ENCODE measurements around the gene RNASEH2A.
A peak's percentile ranks its signal among the peaks of the same experiment; 100 is the strongest.

The RNASEH2A gene

DNA sequence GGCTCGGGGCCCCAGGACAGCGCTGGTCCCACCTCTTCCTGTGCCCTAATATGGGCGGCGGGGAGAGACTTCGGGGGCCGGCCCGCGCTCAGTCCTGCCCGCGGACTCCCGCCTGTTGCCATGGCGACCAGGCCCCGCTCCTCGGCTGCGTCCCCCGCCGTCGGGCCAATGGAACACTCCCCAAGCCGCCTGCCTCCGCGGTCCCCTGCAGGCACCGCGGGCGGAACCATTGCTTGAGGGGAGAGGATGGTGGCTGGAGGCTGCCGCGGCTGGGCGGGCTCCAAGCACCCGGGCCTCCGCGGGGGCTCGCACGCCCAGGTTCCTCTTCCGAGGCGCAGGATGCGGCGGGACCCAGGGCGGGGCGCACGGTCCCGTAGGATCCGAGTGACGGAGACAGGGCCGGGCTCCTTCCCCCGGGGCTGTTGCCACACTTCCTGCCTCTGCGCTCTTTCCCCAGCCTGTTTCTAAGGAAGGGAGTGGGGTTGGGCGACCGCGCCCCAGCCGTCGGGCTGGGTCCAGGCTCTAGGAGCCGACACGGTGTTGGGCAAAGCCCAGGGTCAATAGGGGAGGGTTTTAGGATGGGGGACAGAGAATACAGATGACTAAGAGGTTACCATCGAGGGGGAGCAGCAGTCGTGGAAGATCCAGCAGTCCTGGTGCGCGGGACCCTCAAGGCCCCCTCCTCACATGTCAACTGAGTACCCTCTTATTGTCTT lies 16.3 kb upstream of the RNASEH2A start:
- DNase-seq (ENCODE audit: insufficient read length) (peak; percentile 92), FAIRE-seq (peak; percentile 90)
- TF ChIP-seq POLR2AphosphoS5 (IDR thresholded peaks at IDR 0.05; ENCODE audit: low read depth, low read length) (0 out of 2 replicates have a peak, but pooled peaks have one; percentile 65), POLR2A (IDR thresholded peaks at IDR 0.05; ENCODE audit: low read depth, low read length) (peak; percentile 69; the same call in 1 of the 2 replicates), TAF1 (IDR thresholded peaks at IDR 0.05; ENCODE audit: borderline replicate concordance, low read depth, low read length) (no peak)

DNA sequence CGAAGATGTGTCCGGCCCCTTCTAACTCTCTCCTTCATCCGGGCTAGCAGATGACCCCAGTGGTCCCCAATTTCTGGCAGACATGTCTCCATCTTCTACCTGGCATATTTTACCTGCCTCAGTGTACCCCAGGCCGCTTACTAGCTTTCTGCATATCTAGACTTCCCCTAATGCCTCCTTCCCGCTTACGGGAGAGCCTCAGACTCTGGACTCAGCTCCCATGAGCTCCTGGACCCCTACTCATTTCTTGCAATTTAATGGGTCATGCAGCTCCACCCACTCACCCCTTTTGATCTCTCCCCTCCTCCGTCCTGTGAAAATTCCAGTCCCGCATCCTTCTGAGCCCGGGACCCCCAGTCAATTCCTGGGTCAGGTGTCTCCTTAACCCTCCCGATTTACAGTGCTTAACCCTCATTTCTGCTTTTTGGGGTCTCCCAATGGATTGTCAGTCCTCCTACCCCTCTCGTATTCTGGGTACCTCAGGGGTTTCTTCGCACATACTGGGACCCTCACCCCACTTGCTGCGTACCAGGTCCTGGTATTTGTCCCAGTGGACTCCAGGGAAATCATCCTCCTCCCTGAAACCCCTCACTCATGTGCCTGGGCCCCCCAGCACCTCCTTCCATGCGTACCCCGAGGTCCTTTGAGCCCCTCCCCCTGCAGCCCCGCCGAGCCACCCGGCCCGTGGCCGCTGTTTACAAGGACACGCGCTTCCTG lies 15.6 kb upstream of the RNASEH2A start:
- FAIRE-seq (no peak), DNase-seq (ENCODE audit: insufficient read length) (no peak)
- no peak for TF ChIP-seq POLR2AphosphoS5 (IDR thresholded peaks at IDR 0.05; ENCODE audit: low read depth, low read length)
- no peak for TF ChIP-seq POLR2A (IDR thresholded peaks at IDR 0.05; ENCODE audit: low read depth, low read length)
- TF ChIP-seq TAF1 (IDR thresholded peaks at IDR 0.05; ENCODE audit: borderline replicate concordance, low read depth, low read length) = no peak

GRCh38 chr19:12791345-12792050 lies 14.9 kb upstream of the RNASEH2A start, which contains the start of gene JUNB:
Gene JUNB (plus strand): TSS chr19:12791486. CDS start chr19:12791772, 286 bp downstream.
- TF ChIP-seq POLR2AphosphoS5 (IDR thresholded peaks at IDR 0.05; ENCODE audit: low read depth, low read length) = peak; percentile 100
- peak; percentile 98 for TF ChIP-seq TAF1 (IDR thresholded peaks at IDR 0.05; ENCODE audit: borderline replicate concordance, low read depth, low read length)
- TF ChIP-seq POLR2A (IDR thresholded peaks at IDR 0.05; ENCODE audit: low read depth, low read length) = peak; percentile 100
- FAIRE-seq (peak; percentile 89), DNase-seq (ENCODE audit: insufficient read length) (peak; percentile 82)

DNA sequence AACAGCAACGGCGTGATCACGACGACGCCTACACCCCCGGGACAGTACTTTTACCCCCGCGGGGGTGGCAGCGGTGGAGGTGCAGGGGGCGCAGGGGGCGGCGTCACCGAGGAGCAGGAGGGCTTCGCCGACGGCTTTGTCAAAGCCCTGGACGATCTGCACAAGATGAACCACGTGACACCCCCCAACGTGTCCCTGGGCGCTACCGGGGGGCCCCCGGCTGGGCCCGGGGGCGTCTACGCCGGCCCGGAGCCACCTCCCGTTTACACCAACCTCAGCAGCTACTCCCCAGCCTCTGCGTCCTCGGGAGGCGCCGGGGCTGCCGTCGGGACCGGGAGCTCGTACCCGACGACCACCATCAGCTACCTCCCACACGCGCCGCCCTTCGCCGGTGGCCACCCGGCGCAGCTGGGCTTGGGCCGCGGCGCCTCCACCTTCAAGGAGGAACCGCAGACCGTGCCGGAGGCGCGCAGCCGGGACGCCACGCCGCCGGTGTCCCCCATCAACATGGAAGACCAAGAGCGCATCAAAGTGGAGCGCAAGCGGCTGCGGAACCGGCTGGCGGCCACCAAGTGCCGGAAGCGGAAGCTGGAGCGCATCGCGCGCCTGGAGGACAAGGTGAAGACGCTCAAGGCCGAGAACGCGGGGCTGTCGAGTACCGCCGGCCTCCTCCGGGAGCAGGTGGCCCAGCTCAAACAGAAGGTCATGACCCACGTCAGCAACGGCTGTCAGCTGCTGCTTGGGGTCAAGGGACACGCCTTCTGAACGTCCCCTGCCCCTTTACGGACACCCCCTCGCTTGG lies 14.1 kb upstream of the RNASEH2A start:
- DNase-seq (ENCODE audit: insufficient read length) = no peak
- TF ChIP-seq POLR2AphosphoS5 (IDR thresholded peaks at IDR 0.05; ENCODE audit: low read depth, low read length) = peak; percentile 92
- TF ChIP-seq TAF1 (IDR thresholded peaks at IDR 0.05; ENCODE audit: borderline replicate concordance, low read depth, low read length) = 0 out of 2 replicates have a peak, but pooled peaks have one; percentile 22
- peak; percentile 83 for TF ChIP-seq POLR2A (IDR thresholded peaks at IDR 0.05; ENCODE audit: low read depth, low read length)
- peak; percentile 76 for FAIRE-seq

DNA sequence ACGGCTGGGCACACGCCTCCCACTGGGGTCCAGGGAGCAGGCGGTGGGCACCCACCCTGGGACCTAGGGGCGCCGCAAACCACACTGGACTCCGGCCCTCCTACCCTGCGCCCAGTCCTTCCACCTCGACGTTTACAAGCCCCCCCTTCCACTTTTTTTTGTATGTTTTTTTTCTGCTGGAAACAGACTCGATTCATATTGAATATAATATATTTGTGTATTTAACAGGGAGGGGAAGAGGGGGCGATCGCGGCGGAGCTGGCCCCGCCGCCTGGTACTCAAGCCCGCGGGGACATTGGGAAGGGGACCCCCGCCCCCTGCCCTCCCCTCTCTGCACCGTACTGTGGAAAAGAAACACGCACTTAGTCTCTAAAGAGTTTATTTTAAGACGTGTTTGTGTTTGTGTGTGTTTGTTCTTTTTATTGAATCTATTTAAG lies 13.5 kb upstream of the RNASEH2A start:
- no peak for DNase-seq (ENCODE audit: insufficient read length)
- no peak for TF ChIP-seq POLR2A (IDR thresholded peaks at IDR 0.05; ENCODE audit: low read depth, low read length)
- no peak for TF ChIP-seq TAF1 (IDR thresholded peaks at IDR 0.05; ENCODE audit: borderline replicate concordance, low read depth, low read length)
- no peak for TF ChIP-seq POLR2AphosphoS5 (IDR thresholded peaks at IDR 0.05; ENCODE audit: low read depth, low read length)
- FAIRE-seq = no peak

DNA sequence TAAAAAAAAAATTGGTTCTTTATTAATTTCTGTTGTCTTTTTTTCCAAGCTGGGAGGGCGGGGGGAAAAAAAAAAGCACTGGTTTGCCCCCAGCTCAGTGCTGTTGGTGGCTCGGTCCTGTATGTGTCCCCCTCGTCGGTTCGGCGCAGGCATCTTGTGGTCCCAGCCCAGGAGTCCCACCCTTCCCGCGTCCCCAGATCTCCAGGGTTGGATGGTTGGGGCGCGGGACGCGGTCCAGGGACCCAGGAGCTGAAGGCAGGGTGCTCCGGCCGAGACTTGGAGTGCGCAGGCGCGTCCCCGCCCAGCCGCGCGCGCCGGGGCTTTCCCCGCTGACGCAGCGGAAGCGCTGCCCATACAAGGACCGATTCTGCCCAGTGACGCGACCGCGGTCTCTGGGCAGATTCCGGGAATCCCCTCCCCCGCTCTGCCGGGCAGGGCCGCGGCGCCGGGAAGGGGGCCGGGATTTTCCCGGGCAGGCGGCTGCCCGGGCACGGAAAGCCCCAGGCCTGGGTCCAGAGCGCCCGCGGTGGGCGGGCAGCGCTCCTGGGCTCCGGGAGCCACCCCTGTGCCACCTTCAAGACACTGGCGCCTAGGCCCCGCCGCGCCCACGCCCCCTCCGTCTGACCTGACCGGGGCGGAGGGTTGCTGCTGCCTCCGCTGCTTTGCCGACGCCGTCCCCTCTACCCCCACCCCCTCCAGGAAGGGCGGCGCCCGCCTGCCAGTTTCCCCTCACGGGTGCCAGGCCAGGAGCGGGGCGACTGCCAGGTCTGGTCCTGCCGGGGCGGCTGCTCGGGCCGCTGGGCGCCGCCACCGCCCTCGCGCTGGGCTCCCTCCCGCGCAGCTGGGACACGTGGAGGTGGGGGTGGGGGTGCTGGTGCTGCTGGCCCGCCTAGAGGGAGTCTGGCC lies 12.8 kb upstream of the RNASEH2A start:
- FAIRE-seq (peak; percentile 98), DNase-seq (ENCODE audit: insufficient read length) (peak; percentile 85)
- TF ChIP-seq TAF1 (IDR thresholded peaks at IDR 0.05; ENCODE audit: borderline replicate concordance, low read depth, low read length) (no peak), POLR2A (IDR thresholded peaks at IDR 0.05; ENCODE audit: low read depth, low read length) (peak; percentile 92), POLR2AphosphoS5 (IDR thresholded peaks at IDR 0.05; ENCODE audit: low read depth, low read length) (peak; percentile 91; the same call in 1 of the 2 replicates)

GRCh38 chr19:12794196-12794941 lies 12.0 kb upstream of the RNASEH2A start:
- FAIRE-seq = no peak
- TF ChIP-seq POLR2A (IDR thresholded peaks at IDR 0.05; ENCODE audit: low read depth, low read length) (no peak), TAF1 (IDR thresholded peaks at IDR 0.05; ENCODE audit: borderline replicate concordance, low read depth, low read length) (no peak), POLR2AphosphoS5 (IDR thresholded peaks at IDR 0.05; ENCODE audit: low read depth, low read length) (no peak)
- no peak for DNase-seq (ENCODE audit: insufficient read length)

- no peak for TF ChIP-seq POLR2AphosphoS5 (IDR thresholded peaks at IDR 0.05; ENCODE audit: low read depth, low read length)
- TF ChIP-seq TAF1 (IDR thresholded peaks at IDR 0.05; ENCODE audit: borderline replicate concordance, low read depth, low read length) = no peak
- TF ChIP-seq POLR2A (IDR thresholded peaks at IDR 0.05; ENCODE audit: low read depth, low read length) = no peak
- FAIRE-seq (no peak), DNase-seq (ENCODE audit: insufficient read length) (no peak)
Observed at GRCh38 chr19:12794971-12795381, 11.4 kb upstream of the RNASEH2A start.

Measured in GM12892 (cell line).